ENCODE results near the gene DNM3. TPM values are rescaled to one million over a fixed set of nuclear protein-coding genes. Genes with fewer than 3 reads are reported as not detected.
A peak's percentile ranks its signal among the peaks of the same experiment; 100 is the strongest.

The DNM3 gene
- total and polyA plus RNA-seq, 9 of the 15 experiments (the other 6 are each of a cell fraction or from before 2014, with no cell fraction given) = 0.08 to 0.36 (median 0.22) TPM; not detected in 1

- TF ChIP-seq ZNF830 (CRISPR knock-in tag; IDR thresholded peaks at IDR 0.05) (0 out of 2 replicates have a peak, but pooled peaks have one; percentile 48), STAT5A (IDR thresholded peaks at IDR 0.05; ENCODE audit: borderline replicate concordance, low read length) (no peak), MEF2D (tag; conservative IDR thresholded peaks at IDR 0.05; ENCODE audit: low read depth) (no peak), TFE3 (CRISPR knock-in tag; IDR thresholded peaks at IDR 0.05) (no peak), SP1 (CRISPR knock-in tag; IDR thresholded peaks at IDR 0.05) (no peak), FOSL1 (tag; conservative IDR thresholded peaks at IDR 0.05) (peak; percentile 71), U2AF2 (optimal IDR thresholded peaks at IDR 0.05; ENCODE audit: low read depth, low read length) (no peak), SMARCE1 (IDR thresholded peaks at IDR 0.05) (0 out of 2 replicates have a peak, but pooled peaks have one; percentile 7), HSF4 (CRISPR knock-in tag; IDR thresholded peaks at IDR 0.05; ENCODE audit: borderline replicate concordance) (no peak), ATF3 (IDR thresholded peaks at IDR 0.05) (peak; percentile 38; the same call in 1 of the 2 replicates), ATF3 (CRISPR knock-in tag; conservative IDR thresholded peaks at IDR 0.05) (no peak), ZNF408 (CRISPR knock-in tag; IDR thresholded peaks at IDR 0.05; ENCODE audit: low read depth) (no peak), RBBP5 (IDR thresholded peaks at IDR 0.05; ENCODE audit: borderline replicate concordance, insufficient read depth, low read length, poor library complexity, severe bottlenecking) (no peak), SMAD4 (CRISPR knock-in tag; conservative IDR thresholded peaks at IDR 0.05) (peak; percentile 40; the same call in 1 of the 2 replicates), FOXA1 (IDR thresholded peaks at IDR 0.05; ENCODE audit: borderline replicate concordance) (no peak), NR4A1 (CRISPR knock-in tag; IDR thresholded peaks at IDR 0.05) (no peak), NR4A1 (tag; IDR thresholded peaks at IDR 0.05) (peak; percentile 14; the same call in 1 of the 2 replicates)
- TF ChIP-seq, protein P1, sequence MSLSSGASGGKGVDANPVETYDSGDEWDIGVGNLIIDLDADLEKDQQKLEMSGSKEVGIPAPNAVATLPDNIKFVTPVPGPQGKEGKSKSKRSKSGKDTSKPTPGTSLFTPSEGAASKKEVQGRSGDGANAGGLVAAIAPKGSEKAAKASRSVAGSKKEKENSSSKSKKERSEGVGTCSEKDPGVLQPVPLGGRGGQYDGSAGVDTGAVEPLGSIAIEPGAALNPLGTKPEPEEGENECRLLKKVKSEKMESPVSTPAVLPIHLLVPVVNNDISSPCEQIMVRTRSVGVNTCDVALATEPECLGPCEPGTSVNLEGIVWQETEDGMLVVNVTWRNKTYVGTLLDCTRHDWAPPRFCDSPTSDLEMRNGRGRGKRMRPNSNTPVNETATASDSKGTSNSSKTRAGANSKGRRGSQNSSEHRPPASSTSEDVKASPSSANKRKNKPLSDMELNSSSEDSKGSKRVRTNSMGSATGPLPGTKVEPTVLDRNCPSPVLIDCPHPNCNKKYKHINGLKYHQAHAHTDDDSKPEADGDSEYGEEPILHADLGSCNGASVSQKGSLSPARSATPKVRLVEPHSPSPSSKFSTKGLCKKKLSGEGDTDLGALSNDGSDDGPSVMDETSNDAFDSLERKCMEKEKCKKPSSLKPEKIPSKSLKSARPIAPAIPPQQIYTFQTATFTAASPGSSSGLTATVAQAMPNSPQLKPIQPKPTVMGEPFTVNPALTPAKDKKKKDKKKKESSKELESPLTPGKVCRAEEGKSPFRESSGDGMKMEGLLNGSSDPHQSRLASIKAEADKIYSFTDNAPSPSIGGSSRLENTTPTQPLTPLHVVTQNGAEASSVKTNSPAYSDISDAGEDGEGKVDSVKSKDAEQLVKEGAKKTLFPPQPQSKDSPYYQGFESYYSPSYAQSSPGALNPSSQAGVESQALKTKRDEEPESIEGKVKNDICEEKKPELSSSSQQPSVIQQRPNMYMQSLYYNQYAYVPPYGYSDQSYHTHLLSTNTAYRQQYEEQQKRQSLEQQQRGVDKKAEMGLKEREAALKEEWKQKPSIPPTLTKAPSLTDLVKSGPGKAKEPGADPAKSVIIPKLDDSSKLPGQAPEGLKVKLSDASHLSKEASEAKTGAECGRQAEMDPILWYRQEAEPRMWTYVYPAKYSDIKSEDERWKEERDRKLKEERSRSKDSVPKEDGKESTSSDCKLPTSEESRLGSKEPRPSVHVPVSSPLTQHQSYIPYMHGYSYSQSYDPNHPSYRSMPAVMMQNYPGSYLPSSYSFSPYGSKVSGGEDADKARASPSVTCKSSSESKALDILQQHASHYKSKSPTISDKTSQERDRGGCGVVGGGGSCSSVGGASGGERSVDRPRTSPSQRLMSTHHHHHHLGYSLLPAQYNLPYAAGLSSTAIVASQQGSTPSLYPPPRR (CRISPR knock-in tag; IDR thresholded peaks at IDR 0.05; ENCODE audit: borderline replicate concordance) = no peak
- TF ChIP-seq, protein P2, sequence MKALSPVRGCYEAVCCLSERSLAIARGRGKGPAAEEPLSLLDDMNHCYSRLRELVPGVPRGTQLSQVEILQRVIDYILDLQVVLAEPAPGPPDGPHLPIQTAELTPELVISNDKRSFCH (CRISPR knock-in tag; IDR thresholded peaks at IDR 0.05) = no peak
- TF ChIP-seq, protein P2 (tag; IDR thresholded peaks at IDR 0.05) = 0 out of 2 replicates have a peak, but pooled peaks have one; percentile 57
These were observed 611.3 kb downstream of the DNM3 start (continued) for GRCh38 chr1:172452536-172453152.
